Lung (tissue), 12 donors: ENCODE measurements around the gene TOB2. TPM values are rescaled to one million over a fixed set of nuclear protein-coding genes. Genes with fewer than 3 reads are reported as not detected.

Experiments
- ATAC-seq: fragments of 200-7000 bp; cut with Tn5 transposase; one replicate; pipeline ENCODE4 v1.9.1; 2020; ENCODE audit warnings: moderate number of reproducible peaks; ENCODE audit not compliant: insufficient read depth, low FRiP score
- DNase-seq, 3 donors: peaks; one replicate each; pipeline ENCODE4 v3.0.0-alpha.2; 2013 to 2017
- H3K27ac ChIP-seq, 2 donors: one replicate each; pipeline ENCODE4 v1.5.1; 2013; ENCODE audit warnings: mild to moderate bottlenecking in 2 of 2, moderate library complexity in 2 of 2, control low read depth in 1 of 2, inconsistent platforms in 1 of 2, low read depth in 1 of 2, low read length in 1 of 2
- H3K27me3 ChIP-seq, 3 donors: one replicate each; pipeline ENCODE4 v1.5.1; 2013; ENCODE audit warnings: low read length in 2 of 3; ENCODE audit not compliant: control insufficient read depth in 3 of 3, insufficient read depth in 3 of 3
- H3K36me3 ChIP-seq, 4 donors: one replicate each; pipeline ENCODE4 v1.5.1; 2013; ENCODE audit warnings: low read length in 4 of 4, mild to moderate bottlenecking in 1 of 4, moderate library complexity in 1 of 4; ENCODE audit not compliant: control insufficient read depth in 4 of 4, insufficient read depth in 4 of 4
- H3K4me1 ChIP-seq, 5 donors: one replicate each; pipeline ENCODE4 v1.5.1; 2013; ENCODE audit warnings: low read length in 5 of 5, mild to moderate bottlenecking in 2 of 5, moderate library complexity in 1 of 5; ENCODE audit not compliant: control insufficient read depth in 5 of 5, insufficient read depth in 5 of 5
- H3K4me3 ChIP-seq: one replicate; pipeline ENCODE4 v1.5.1; 2013; ENCODE audit warnings: mild to moderate bottlenecking, control low read depth, moderate library complexity
- H3K9ac ChIP-seq, 2 donors: one replicate each; pipeline ENCODE4 v1.5.1; 2013; ENCODE audit warnings: low read length in 2 of 2, control low read depth in 1 of 2; ENCODE audit not compliant: insufficient read depth in 1 of 2
- H3K9me3 ChIP-seq, 4 donors: one replicate each; pipeline ENCODE4 v1.5.1; 2013; ENCODE audit warnings: low read length in 3 of 4, mild to moderate bottlenecking in 1 of 4, moderate library complexity in 1 of 4; ENCODE audit not compliant: control insufficient read depth in 4 of 4, insufficient read depth in 3 of 4
- WGBS, 2 donors: extraction: QIAGEN DNeasy Blood & Tissue Kit; methylation state at CpG; one replicate each; pipeline ENCODE4 v1.1.7; 2013; 5-methylcytosine and 5-hydroxymethylcytosine counted together
- polyA plus RNA-seq, 2 donors: library from polyadenylated mRNA; stranded (reverse); fragments of 200-250 nt; gene quantifications; one replicate each; pipeline ENCODE4 v1.2.1, GENCODE V29; 2013
- total RNA-seq, 2 donors: library from RNA; depleted of rRNA in 1 of 2; stranded (reverse); fragments of >200 nt in 1 of 2; gene quantifications; one replicate each; pipeline ENCODE4 v1.2.1, GENCODE V29; 2014 to 2021
- TF ChIP-seq, protein P1 (sequence below): IDR thresholded peaks from 2 replicates; pipeline ENCODE4 v1.5.1; 2012; ENCODE audit warnings: mild to moderate bottlenecking; ENCODE audit errors: control extremely low read depth, extremely low read depth
- donor health status: control.
- donor health status: control.
- donor health status: Bipolar disorder and iron deficiency.
- donor health status: healthy.
- donor health status: DM: yes; HTN: yes; CAD: no.

TOB2 gene
- total and polyA plus RNA-seq, 4 donors: 15.4 to 46.7 (median 23.5) TPM

DNA sequence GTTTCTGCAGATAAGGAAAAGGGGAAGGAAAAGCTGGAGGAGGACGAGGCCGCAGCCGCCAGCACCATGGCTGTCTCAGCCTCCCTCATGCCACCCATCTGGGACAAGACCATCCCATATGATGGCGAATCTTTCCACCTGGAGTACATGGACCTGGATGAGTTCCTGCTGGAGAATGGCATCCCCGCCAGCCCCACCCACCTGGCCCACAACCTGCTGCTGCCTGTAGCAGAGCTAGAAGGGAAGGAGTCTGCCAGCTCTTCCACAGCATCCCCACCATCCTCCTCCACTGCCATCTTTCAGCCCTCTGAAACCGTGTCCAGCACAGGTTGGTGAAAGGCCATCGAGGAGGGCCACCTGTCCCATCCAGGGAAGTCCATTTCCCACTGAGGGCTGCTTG lies 59.3 kb downstream of the TOB2 start:
- H3K9ac ChIP-seq: no peak overlapping the region

DNA sequence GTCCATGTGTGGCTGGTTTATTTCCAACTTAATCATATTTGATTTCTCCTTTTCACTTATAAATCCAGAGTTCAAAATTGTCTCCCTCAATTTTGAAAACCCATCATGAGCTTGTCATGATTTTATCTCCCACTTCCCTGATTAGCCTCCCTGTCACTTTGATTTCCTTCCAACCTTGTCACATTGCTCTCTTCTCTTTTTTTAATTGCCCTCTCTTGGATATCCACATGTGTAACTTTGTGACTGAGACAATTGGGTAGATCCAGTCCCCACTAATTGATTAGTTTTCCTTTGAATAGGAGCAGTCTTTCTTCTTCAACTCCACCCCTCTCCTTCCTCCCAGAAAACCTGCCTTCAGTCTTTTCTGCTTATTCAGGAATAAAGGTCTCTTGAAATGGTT lies 62.5 kb downstream of the TOB2 start:
- H3K27ac ChIP-seq: no peak overlapping the region
- no peak overlapping the region for H3K4me3 ChIP-seq
- H3K36me3 ChIP-seq: peaks cover 0 to 12% (median 8%) of the 10 kb centered on the region in 4 donors
- peaks cover 0 to 20% (median 3%) of the 10 kb centered on the region in 5 donors for H3K4me1 ChIP-seq
- ATAC-seq (no peak), DNase-seq (no peak)
- TF ChIP-seq, protein P1, sequence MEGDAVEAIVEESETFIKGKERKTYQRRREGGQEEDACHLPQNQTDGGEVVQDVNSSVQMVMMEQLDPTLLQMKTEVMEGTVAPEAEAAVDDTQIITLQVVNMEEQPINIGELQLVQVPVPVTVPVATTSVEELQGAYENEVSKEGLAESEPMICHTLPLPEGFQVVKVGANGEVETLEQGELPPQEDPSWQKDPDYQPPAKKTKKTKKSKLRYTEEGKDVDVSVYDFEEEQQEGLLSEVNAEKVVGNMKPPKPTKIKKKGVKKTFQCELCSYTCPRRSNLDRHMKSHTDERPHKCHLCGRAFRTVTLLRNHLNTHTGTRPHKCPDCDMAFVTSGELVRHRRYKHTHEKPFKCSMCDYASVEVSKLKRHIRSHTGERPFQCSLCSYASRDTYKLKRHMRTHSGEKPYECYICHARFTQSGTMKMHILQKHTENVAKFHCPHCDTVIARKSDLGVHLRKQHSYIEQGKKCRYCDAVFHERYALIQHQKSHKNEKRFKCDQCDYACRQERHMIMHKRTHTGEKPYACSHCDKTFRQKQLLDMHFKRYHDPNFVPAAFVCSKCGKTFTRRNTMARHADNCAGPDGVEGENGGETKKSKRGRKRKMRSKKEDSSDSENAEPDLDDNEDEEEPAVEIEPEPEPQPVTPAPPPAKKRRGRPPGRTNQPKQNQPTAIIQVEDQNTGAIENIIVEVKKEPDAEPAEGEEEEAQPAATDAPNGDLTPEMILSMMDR: no peak
- H3K27me3 ChIP-seq: no peaks in the 10 kb centered on the region
- H3K9me3 ChIP-seq: no peaks in the 10 kb centered on the region
- no peak overlapping the region for H3K9ac ChIP-seq

More for the DNA sequence above, 59.3 kb downstream of the TOB2 start:
- no peak for ATAC-seq
- Histone ChIP-seq H3K4me1 (peaks cover 0 to 10% (median 0%) of the 10 kb centered on the region in 5 donors), H3K36me3 (peaks cover 7 to 19% (median 14%) of the 10 kb centered on the region in 4 donors), H3K27ac (no peak overlapping the region), H3K4me3 (no peak overlapping the region), H3K27me3 (no peaks in the 10 kb centered on the region), H3K9me3 (no peaks in the 10 kb centered on the region)
- TF ChIP-seq, protein P1: no peak
- WGBS, 2 donors: 54 to 77% methylated on average over 7 of the region's 7 CpGs
- DNase-seq: no peak

Other genes with a start within 250 kb of the TOB2 start
- 10 to 100 TPM; 21.2 to 28.6 TPM for gene L3MBTL2, start 241.5 kb downstream of the TOB2 start, total RNA-seq
- 10 to 100 TPM; 11.2 to 18.0 TPM for gene L3MBTL2, start 241.5 kb downstream of the TOB2 start, polyA plus RNA-seq
- gene CHADL, start 205.9 kb downstream of the TOB2 start, total RNA-seq: 1 to 10 TPM; 3.8 to 4.2 TPM
- 1 to 10 TPM in 1 of 2 donors, under 1 TPM in 1; 1.00 to 4.0 TPM for gene CHADL, start 205.9 kb downstream of the TOB2 start, polyA plus RNA-seq
- gene RANGAP1, start 160.6 kb downstream of the TOB2 start, total RNA-seq: 10 to 100 TPM; 21.7 to 49.3 TPM
- 10 to 100 TPM; 39.3 to 43.1 TPM for gene RANGAP1, start 160.6 kb downstream of the TOB2 start, polyA plus RNA-seq
- gene ZC3H7B, start 145.3 kb downstream of the TOB2 start, total RNA-seq: 10 to 100 TPM; 32.0 to 55.8 TPM
- gene ZC3H7B, start 145.3 kb downstream of the TOB2 start, polyA plus RNA-seq: 10 to 100 TPM; 31.5 to 36.6 TPM
- gene TEF, start 64.9 kb downstream of the TOB2 start, total RNA-seq: 10 to 100 TPM in 1 of 2 donors, 1 to 10 TPM in 1; 8.3 to 23.8 TPM
- gene TEF, start 64.9 kb downstream of the TOB2 start, polyA plus RNA-seq: 10 to 100 TPM in 1 of 2 donors, 1 to 10 TPM in 1; 6.4 to 19.8 TPM
- gene PHF5A, start 21.9 kb upstream of the TOB2 start, total RNA-seq: 10 to 100 TPM; 28.9 to 33.9 TPM
- 10 to 100 TPM; 46.2 to 89.6 TPM for gene PHF5A, start 21.9 kb upstream of the TOB2 start, polyA plus RNA-seq
- 100 to 1,000 TPM in 1 of 2 donors, 10 to 100 TPM in 1; 57.8 to 101 TPM for gene ACO2, start 22.3 kb upstream of the TOB2 start, total RNA-seq
- gene ACO2, start 22.3 kb upstream of the TOB2 start, polyA plus RNA-seq: 10 to 100 TPM; 34.1 to 67.1 TPM
- 10 to 100 TPM; 12.1 to 65.9 TPM for gene POLR3H, start 97.7 kb upstream of the TOB2 start, total RNA-seq
- 10 to 100 TPM; 31.0 to 48.6 TPM for gene POLR3H, start 97.7 kb upstream of the TOB2 start, polyA plus RNA-seq
- 1 to 10 TPM; 1.4 to 8.1 TPM for gene CSDC2, start 114.2 kb upstream of the TOB2 start, total RNA-seq
- 1 to 10 TPM; 3.3 to 5.6 TPM for gene CSDC2, start 114.2 kb upstream of the TOB2 start, polyA plus RNA-seq
- 10 to 100 TPM; 23.0 to 62.2 TPM for gene PMM1, start 143.0 kb upstream of the TOB2 start, total RNA-seq
- 10 to 100 TPM; 32.7 to 55.3 TPM for gene PMM1, start 143.0 kb upstream of the TOB2 start, polyA plus RNA-seq
- gene DESI1, start 174.2 kb upstream of the TOB2 start, total RNA-seq: 10 to 100 TPM; 13.6 to 42.7 TPM
- gene DESI1, start 174.2 kb upstream of the TOB2 start, polyA plus RNA-seq: 10 to 100 TPM; 21.1 to 40.0 TPM
- 100 to 1,000 TPM; 200 to 235 TPM for gene XRCC6, start 174.5 kb upstream of the TOB2 start, total RNA-seq
- 100 to 1,000 TPM; 149 to 189 TPM for gene XRCC6, start 174.5 kb upstream of the TOB2 start, polyA plus RNA-seq
- gene SNU13, start 242.1 kb upstream of the TOB2 start, total RNA-seq: 100 to 1,000 TPM in 1 of 2 donors, 10 to 100 TPM in 1; 67.7 to 130 TPM
- gene SNU13, start 242.1 kb upstream of the TOB2 start, polyA plus RNA-seq: 100 to 1,000 TPM; 139 to 206 TPM